Prostate gland (tissue), 2 donors: ENCODE results near the gene SORBS2. TPM values are rescaled to one million over a fixed set of nuclear protein-coding genes. Genes with fewer than 3 reads are reported as not detected.

ENCODE experiments used
- DNase-seq: peaks from one replicate; pipeline ENCODE4 v3.0.0-alpha.2; 2019; ENCODE audit warnings: low spot score
- H3K27ac ChIP-seq, 2 donors: fragments of 200-600 bp; sonication (generic); 2 replicates each; pipeline ENCODE4 v1.5.1; 2017 to 2019
- H3K27me3 ChIP-seq: fragments of 200-600 bp; sonication (generic); replicated peaks from 2 replicates; pipeline ENCODE4 v1.5.1; 2019; ENCODE audit not compliant: insufficient read depth
- H3K36me3 ChIP-seq, 2 donors: fragments of 200-600 bp; sonication (generic); 1 replicate in 1 of 2; 2 replicates in 1 of 2; pipeline versions ENCODE4 v1.5.1 to v1.8.1; 2017 to 2019
- H3K4me1 ChIP-seq: fragments of 200-600 bp; sonication (generic); replicated peaks from 2 replicates; pipeline ENCODE4 v1.5.1; 2019
- H3K4me3 ChIP-seq, 2 donors: fragments of 200-600 bp; sonication (generic); 2 replicates each; pipeline ENCODE4 v1.5.1; 2017 to 2019
- H3K9me3 ChIP-seq: fragments of 200-600 bp; sonication (generic); 2 replicates; pipeline ENCODE4 v1.5.1; 2017
- POLR2A ChIP-seq: fragments of 450-650 bp; IDR thresholded peaks from one replicate; pipeline ENCODE4 v1.6.1; 2016; ENCODE audit warnings: antibody characterized with exemption, mild to moderate bottlenecking
- POLR2AphosphoS5 ChIP-seq: sonication (generic); formaldehyde crosslinking; IDR thresholded peaks from one replicate; pipeline ENCODE4 v1.6.1; 2017; ENCODE audit warnings: antibody characterized with exemption
- WGBS: methylation state at CpG from one replicate; pipeline ENCODE4 v1.1.5; 2018; 5-methylcytosine and 5-hydroxymethylcytosine counted together
- intact Hi-C: fragments of 100-400 bp; cut with DNase I; formaldehyde crosslinking; loops from one replicate; pipeline ENCODE4 v1.14.2; 2022
- total RNA-seq, 2 donors: library from RNA; depleted of rRNA; stranded (reverse); fragments of >200 nt; gene quantifications; one replicate each; pipeline ENCODE4 v1.1.0, GENCODE V29; 2016
- TF ChIP-seq, protein P1 (sequence below), 4 experiments: fragments of 200-600 bp in 2 of 4; fragments of 450-650 bp in 2 of 4; sonication (generic) in 2 of 4; IDR thresholded peaks; 1 replicate in 3 of 4; 2 replicates in 1 of 4; pipeline ENCODE4 v1.5.1; 2016 to 2019; ENCODE audit warnings: antibody characterized with exemption in 4 of 4, mild to moderate bottlenecking in 2 of 4, moderate library complexity in 2 of 4

The SORBS2 gene
- total RNA-seq, 2 donors from 2014 or later: 175 to 242 TPM

DNA sequence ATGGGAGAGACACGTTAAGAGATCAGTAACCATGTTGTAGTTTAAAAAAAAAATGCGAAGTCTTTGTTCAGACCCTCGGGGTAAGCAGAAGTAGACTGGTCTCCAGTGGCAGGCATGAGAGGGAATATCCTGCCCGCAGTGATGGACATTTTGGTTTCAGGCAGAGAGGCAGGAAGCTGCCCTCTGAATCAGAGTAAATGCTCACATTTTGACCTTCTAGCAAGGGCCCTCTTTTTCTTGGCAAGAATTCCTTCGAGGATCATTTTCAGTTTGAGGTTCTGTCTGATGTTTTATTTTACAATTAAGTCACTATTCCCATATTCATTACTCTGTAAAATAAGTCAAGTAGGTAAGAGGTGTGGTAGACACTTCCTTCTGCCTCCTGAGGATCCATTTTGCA lies 28.4 kb downstream of the SORBS2 start:
- H3K36me3 ChIP-seq: no peaks in the 10 kb centered on the region
- TF ChIP-seq, protein P1, sequence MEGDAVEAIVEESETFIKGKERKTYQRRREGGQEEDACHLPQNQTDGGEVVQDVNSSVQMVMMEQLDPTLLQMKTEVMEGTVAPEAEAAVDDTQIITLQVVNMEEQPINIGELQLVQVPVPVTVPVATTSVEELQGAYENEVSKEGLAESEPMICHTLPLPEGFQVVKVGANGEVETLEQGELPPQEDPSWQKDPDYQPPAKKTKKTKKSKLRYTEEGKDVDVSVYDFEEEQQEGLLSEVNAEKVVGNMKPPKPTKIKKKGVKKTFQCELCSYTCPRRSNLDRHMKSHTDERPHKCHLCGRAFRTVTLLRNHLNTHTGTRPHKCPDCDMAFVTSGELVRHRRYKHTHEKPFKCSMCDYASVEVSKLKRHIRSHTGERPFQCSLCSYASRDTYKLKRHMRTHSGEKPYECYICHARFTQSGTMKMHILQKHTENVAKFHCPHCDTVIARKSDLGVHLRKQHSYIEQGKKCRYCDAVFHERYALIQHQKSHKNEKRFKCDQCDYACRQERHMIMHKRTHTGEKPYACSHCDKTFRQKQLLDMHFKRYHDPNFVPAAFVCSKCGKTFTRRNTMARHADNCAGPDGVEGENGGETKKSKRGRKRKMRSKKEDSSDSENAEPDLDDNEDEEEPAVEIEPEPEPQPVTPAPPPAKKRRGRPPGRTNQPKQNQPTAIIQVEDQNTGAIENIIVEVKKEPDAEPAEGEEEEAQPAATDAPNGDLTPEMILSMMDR (IDR thresholded peaks at IDR 0.05): no peak
- TF ChIP-seq POLR2AphosphoS5 (no peak), POLR2A (no peak)
- WGBS: 87% methylated on average over 5 of the region's 5 CpGs
- no peaks in the 10 kb centered on the region for H3K4me1 ChIP-seq
- no peak overlapping the region for H3K27ac ChIP-seq
- H3K4me3 ChIP-seq: no peak overlapping the region
- H3K27me3 ChIP-seq: no peaks in the 10 kb centered on the region
- H3K9me3 ChIP-seq: no peaks in the 10 kb centered on the region
- intact Hi-C loops: no loop called here
- no peak for DNase-seq

DNA sequence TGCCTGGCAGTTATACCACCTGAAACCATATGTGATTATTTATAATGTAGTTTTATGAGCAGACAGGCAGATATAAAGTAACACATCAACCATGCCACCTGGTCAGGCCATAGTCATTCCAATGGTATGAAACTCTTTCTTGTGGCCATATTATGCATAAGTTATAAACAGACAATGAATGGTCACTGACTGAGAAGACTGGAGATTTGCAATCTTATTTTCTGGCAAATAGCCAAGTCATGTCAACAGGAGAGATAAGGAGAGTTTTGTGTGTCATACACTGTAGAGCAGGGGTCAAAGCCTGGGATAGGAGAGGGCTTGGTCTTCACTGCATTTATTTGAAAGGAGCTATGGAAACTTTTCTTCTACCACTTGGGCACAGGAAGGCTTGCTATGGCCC lies 29.5 kb downstream of the SORBS2 start:
- TF ChIP-seq, protein P1 (IDR thresholded peaks at IDR 0.05): no peak
- no peak for TF ChIP-seq POLR2AphosphoS5
- TF ChIP-seq POLR2A: no peak
- H3K4me3 ChIP-seq: no peak overlapping the region
- H3K36me3 ChIP-seq: no peaks in the 10 kb centered on the region
- H3K9me3 ChIP-seq: no peaks in the 10 kb centered on the region
- intact Hi-C loops: no loop called here
- no peak overlapping the region for H3K27ac ChIP-seq
- no peak for DNase-seq
- no peaks in the 10 kb centered on the region for H3K4me1 ChIP-seq
- no peaks in the 10 kb centered on the region for H3K27me3 ChIP-seq

DNA sequence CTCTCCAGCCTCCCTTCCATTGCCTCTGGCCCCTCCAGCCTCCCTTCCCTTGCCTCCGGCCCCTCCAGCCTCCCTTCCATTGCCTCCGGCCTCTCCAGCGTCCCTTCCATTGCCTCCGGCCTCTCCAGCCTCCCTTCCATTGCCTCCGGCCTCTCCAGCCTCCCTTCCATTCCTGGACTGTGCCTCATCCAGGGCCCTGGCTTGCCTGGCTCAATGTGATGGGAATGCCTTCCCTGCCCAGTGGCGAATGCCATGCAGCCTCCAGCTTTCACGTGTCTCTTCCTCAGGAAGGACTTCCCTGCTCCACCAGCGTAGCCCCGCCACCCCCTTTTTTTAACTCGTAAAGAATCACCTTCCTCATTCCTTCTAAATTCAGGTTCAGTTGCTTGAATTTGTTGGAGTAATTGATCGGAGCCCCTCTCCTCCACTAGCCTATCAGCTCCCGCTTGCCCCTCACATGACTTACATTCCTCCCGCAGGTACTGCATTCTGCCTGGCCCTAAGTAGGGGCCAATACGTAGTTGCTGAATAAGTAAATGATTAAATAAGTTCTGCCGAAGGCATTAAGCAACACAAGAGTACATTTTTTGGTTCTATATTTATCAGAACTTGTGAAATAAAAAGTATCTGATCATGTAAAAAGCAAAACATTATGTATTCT lies 30.3 kb downstream of the SORBS2 start:
- intact Hi-C loops: no loop called here
- WGBS: 87% methylated on average over 15 of the region's 15 CpGs
- no peaks in the 10 kb centered on the region for H3K4me1 ChIP-seq
- H3K9me3 ChIP-seq: no peaks in the 10 kb centered on the region
- no peak overlapping the region for H3K27ac ChIP-seq
- no peak overlapping the region for H3K4me3 ChIP-seq
- no peaks in the 10 kb centered on the region for H3K27me3 ChIP-seq
- TF ChIP-seq POLR2A (no peak), POLR2AphosphoS5 (no peak)
- no peaks in the 10 kb centered on the region for H3K36me3 ChIP-seq
- no peak for DNase-seq

DNA sequence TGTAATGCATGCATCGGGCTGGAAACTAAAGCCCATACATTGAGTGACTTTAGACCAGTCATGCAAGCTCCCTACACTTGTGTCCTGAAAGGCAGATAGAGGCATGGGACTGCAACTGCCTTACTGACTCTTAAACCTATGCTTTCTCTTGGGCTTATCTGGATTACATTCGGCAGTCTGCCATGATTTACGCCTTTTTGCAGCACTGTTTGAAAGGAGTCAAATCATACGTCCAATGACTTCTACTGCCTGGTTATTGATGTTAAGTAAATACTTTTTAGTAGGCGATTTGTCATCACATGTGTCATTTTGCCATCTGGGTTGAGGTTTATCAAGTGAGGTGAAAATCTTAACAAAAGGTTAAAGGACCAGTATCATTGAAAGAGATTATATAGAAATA lies 31.5 kb downstream of the SORBS2 start:
- no peaks in the 10 kb centered on the region for H3K27me3 ChIP-seq
- DNase-seq: no peak
- TF ChIP-seq, protein P1 (IDR thresholded peaks at IDR 0.05): no peak
- no peak for TF ChIP-seq POLR2AphosphoS5
- no peaks in the 10 kb centered on the region for H3K36me3 ChIP-seq
- H3K9me3 ChIP-seq: no peaks in the 10 kb centered on the region
- H3K4me1 ChIP-seq: no peaks in the 10 kb centered on the region
- intact Hi-C loops: no loop called here
- 96% methylated on average over 5 of the region's 5 CpGs for WGBS
- H3K4me3 ChIP-seq: no peak overlapping the region
- no peak overlapping the region for H3K27ac ChIP-seq

DNA sequence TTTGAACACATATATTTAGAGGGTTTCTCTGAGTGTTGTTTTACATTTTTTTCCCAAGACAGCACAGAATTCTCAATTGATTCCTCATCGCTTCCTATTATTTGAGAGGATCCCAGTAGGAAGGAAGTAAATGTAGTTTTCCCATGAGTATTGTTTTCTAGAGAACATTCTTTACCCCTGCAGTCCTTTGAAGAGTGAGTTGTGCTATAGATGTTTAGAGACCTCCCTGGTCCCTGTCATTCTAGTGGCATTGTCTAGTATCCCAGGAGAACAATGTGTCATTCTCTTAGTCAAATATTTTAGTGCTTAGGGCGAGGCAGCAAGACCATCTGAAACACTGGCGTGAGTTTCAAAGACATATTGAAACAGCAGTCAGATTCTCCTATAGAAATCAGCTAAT lies 32.5 kb downstream of the SORBS2 start:
- H3K27me3 ChIP-seq: no peaks in the 10 kb centered on the region
- no peak for DNase-seq
- TF ChIP-seq POLR2A (no peak), POLR2AphosphoS5 (no peak)
- H3K4me3 ChIP-seq: no peak overlapping the region
- intact Hi-C loops: loop anchor here (5.0 to 10.0 kb wide), 3 partner anchors 42 to 255 kb away; no protein-coding TSS in a partner anchor
- no peak overlapping the region for H3K27ac ChIP-seq
- WGBS: 86% methylated on average over 3 of the region's 3 CpGs
- H3K9me3 ChIP-seq: no peaks in the 10 kb centered on the region
- no peaks in the 10 kb centered on the region for H3K4me1 ChIP-seq
- H3K36me3 ChIP-seq: no peaks in the 10 kb centered on the region

DNA sequence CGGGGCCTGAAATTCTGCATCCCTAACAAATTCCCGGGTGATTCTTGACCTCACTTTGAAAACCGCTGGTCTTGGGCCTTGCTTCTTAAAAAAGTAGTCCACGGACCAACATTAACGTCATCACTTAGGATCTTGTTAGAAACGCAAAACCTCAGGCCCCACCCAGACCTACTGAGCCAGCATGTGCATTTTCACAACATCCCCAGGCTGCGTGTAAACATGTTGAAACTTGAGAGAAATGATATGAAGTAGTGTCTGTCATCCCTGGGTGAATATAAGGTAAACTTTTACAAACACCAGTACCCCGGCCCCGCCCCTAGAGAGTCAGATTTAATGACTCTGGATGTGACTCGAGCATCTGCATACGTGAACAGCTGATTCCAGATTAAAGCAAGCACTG lies 33.7 kb downstream of the SORBS2 start:
- Histone ChIP-seq H3K36me3 (no peaks in the 10 kb centered on the region), H3K27me3 (no peaks in the 10 kb centered on the region), H3K4me1 (no peaks in the 10 kb centered on the region), H3K4me3 (no peak overlapping the region), H3K9me3 (no peaks in the 10 kb centered on the region), H3K27ac (no peak overlapping the region)
- WGBS: 74% methylated on average over 11 of the region's 11 CpGs
- intact Hi-C loops: loop anchor here (5.0 to 10.0 kb wide), 3 partner anchors 41 to 256 kb away; no protein-coding TSS in a partner anchor
- no peak for TF ChIP-seq POLR2AphosphoS5
- no peak for DNase-seq
